RPMI7951 (cell line): ENCODE measurements around the gene SLC12A7. TPM values are rescaled to one million over a fixed set of nuclear protein-coding genes. Genes with fewer than 3 reads are reported as not detected.
"Not testable (repeated sequence)": the region's sequence is repeated elsewhere in the genome, so short reads cannot be mapped to it uniquely, and the experiment has no call there.

ENCODE experiments used
- DNase-seq: peaks from one replicate; pipeline ENCODE4 v3.0.0-alpha.2; 2012; ENCODE audit warnings: low read depth
- total RNA-seq: library from RNA; depleted of rRNA; stranded (reverse); fragments of >200 nt; shearing (Covaris generic); gene quantifications from 2 replicates; pipeline ENCODE4 v1.2.3, GENCODE V29; 2014; rRNA removed

The SLC12A7 gene
- total RNA-seq, 1 experiment from 2014 or later, result 1.4 TPM

DNA sequence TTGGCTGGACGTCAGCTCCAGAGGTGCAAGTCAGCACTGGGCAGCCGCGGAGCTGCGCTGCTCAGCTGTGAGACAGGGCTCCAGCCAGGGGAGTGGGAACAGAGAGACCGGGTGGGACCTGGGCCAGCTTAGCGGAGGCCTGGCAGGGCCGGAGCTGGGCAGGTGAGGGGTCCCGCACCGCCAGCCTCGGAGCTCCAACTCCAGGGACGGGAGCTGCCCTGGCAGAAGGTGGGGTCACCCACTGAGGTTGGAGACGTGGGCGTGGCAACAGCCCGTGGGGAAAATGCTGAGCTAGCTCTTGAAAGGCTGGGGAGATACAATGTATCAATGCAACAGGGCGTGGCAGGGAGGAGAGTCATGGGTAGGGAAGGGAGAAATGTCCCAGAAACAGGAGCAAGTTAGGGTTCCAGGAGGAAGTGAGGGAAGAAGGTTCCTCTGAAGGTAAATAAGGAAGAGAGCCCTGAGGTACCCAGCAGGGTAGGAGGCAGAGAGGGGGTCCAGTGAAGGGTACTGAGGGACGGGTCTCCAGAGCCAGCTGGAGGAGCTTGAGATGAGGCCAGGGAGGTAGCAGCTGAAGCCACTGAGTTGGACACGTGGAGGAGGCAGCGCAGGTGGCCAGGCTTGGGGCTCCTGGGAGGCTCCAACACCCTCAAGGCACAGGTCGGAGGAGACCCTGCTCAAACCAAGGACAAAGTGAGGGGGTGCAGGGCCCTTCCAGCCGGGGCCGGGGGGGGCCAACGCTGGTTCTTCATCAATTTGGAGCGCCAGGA, 104.0 kb downstream of the SLC12A7 start:
- DNase-seq, result peak; percentile 49

- no peak for DNase-seq
Measured at GRCh38 chr5:1007221-1007680, 104.6 kb downstream of the SLC12A7 start.

DNA sequence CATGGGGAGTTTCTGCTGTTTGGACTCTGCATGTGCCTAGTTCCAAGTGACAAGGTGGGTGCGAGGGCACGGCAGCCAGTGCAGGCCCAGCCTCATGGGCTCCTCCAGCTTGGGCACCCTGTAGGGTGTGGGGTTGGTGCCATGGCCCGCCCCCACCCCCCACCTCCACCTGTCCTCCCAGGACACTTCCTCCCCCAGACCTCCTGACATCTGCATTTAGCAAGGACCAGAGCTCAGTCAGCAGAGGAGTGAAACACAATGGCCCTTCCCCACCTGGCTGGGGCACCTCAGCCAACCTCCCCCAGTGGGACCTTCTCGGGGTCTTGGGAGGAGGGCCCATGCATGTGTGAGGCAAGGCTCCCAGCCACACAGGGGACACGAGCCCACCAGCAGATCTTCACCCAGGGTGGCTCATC, 105.2 kb downstream of the SLC12A7 start:
- DNase-seq, result no peak

GRCh38 chr5:1005904-1006655, 105.8 kb downstream of the SLC12A7 start:
- no peak for DNase-seq

GRCh38 chr5:1005249-1005851, 106.5 kb downstream of the SLC12A7 start:
- DNase-seq, result no peak

- peak; percentile 76 for DNase-seq
Measured at GRCh38 chr5:1004461-1005248, 107.2 kb downstream of the SLC12A7 start.

- peak; percentile 59 for DNase-seq
Measured at GRCh38 chr5:1003296-1003937, 108.4 kb downstream of the SLC12A7 start.

DNA sequence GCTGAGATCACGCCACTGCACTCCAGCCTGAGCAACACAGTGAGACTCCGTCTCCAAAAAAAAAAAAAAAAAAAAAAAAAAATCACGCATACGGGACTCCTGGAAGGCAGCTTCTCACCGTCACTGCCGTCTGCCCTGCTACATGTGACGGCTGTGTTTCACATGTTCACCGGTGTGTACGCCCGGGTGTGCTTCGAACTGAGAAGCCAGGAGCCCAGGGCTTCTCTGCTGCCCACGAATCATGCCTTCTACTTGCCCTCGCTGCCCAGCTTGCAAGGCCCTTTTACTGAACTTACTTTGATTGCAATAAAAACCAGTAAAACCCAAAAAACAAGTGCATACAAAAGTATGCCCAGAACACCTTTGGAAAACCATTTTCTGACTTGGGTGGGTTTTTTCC, 109.0 kb downstream of the SLC12A7 start:
- no peak for DNase-seq

DNA sequence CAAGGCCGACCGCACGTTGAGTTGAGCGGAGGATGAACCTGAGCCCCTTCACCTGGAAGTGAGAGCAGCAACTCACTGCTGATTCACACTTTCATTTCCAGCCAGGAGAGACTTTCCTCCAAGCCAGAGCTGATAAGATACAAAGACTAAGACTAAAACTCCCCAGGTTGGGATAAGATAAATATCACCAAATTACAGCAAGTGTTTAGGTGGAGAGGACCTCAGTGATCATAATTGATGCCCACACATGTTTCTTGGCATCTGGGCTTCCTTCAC, 109.7 kb downstream of the SLC12A7 start:
- no peak for DNase-seq

DNA sequence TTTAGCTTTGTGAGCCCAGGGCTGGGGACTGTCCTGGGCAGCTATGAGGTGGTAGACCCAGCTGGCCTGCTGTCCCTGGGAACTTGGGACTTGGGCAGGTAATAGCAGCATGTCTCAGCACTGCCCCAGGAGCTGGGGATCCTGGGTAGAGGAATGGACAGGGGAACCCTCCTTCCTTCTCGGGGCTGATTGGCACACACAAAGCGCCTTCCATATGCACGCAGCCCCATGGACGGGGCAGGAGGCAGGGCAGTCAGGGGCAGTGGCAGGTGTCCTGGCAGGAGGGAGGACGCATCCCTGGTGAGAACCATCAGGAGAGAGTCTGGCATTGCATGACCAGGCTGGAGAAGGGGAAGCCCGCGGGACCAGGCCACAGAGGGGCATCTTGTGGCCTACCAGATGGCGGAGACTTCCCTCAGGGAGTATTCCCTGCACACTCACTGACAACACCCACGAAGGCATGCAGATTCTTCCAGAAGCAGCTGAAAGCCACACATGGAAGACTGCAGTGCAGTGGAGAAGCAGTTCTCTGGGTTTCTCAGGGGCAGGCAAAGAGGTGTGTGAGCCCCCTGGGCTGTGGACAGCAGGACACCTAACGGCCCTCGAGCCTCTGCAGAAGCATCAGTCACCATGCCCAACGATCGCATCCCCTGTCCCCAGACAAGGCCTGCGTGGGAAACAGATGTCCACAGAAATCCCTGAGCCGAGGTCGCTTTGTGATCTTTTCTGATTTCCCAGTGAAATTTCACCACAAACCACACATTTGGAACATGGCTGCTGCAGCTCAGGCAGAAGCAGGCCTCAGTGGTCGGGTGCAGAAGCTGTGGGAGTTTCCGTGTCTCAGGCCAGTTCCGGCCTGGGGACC, 110.2 kb downstream of the SLC12A7 start:
- peak; percentile 80 for DNase-seq

GRCh38 chr5:1000831-1001230, 111.0 kb downstream of the SLC12A7 start:
- DNase-seq, result not testable (repeated sequence)

Other genes with a start within 250 kb of the SLC12A7 start
- gene BRD9, start 219.3 kb downstream of the SLC12A7 start, total RNA-seq, result 24.0 and 27.9 TPM in 2 replicates
- gene TRIP13, start 219.2 kb downstream of the SLC12A7 start, total RNA-seq, result 65.0 and 80.4 TPM in 2 replicates
- 24.6 and 27.2 TPM in 2 replicates for gene NKD2, start 103.3 kb downstream of the SLC12A7 start, total RNA-seq
- not detected in 2 replicates for gene SLC6A19, start 89.5 kb upstream of the SLC12A7 start, total RNA-seq
- not detected in 2 replicates for gene SLC6A18, start 113.3 kb upstream of the SLC12A7 start, total RNA-seq
- not detected in 2 replicates for gene TERT, start 183.0 kb upstream of the SLC12A7 start, total RNA-seq
- 116 and 141 TPM in 2 replicates for gene CLPTM1L, start 233.0 kb upstream of the SLC12A7 start, total RNA-seq